K562 (cell line): Measurements from ENCODE around the gene SLC2A2.
"Not testable (repeated sequence)": the region's sequence is repeated elsewhere in the genome, so short reads cannot be mapped to it uniquely, and the experiment has no call there.

Source experiments
- ATF7 ChIP-seq: fragments of 450-650 bp; IDR thresholded peaks from 2 replicates; pipeline ENCODE4 v1.7.1; 2014; ENCODE audit warnings: mild to moderate bottlenecking, moderate library complexity
- BDP1 ChIP-seq: IDR thresholded peaks from 3 replicates; pipeline ENCODE4 v1.6.1; 2011; ENCODE audit not compliant: insufficient read length, insufficient read depth
- EP300 ChIP-seq: IDR thresholded peaks from 2 replicates; pipeline ENCODE4 v1.6.1; 2012; ENCODE audit warnings: low read length, improper control_type of control experiment
- HDAC1 ChIP-seq, 2 experiments: fragments of 450-650 bp; IDR thresholded peaks; 2 replicates each; pipeline ENCODE4 v1.6.1; 2016 to 2017; ENCODE audit warnings: inconsistent platforms in 1 of 2, mild to moderate bottlenecking in 1 of 2, moderate library complexity in 1 of 2
- MTA3 ChIP-seq: fragments of 450-650 bp; formaldehyde crosslinking; IDR thresholded peaks from 2 replicates; pipeline ENCODE4 v1.6.1; 2017; ENCODE audit warnings: mild to moderate bottlenecking, borderline replicate concordance
- OTX1 ChIP-seq: fragments of 450-650 bp; formaldehyde crosslinking; IDR thresholded peaks from 2 replicates; pipeline ENCODE4 v1.4.0; 2022; ENCODE audit warnings: mild to moderate bottlenecking
- POLR2A ChIP-seq: fragments of 450-650 bp; conservative IDR thresholded peaks from 2 replicates; pipeline ENCODE4 v1.6.1; 2016
- TAF1 ChIP-seq: IDR thresholded peaks from 2 replicates; pipeline ENCODE4 v1.6.1; 2011; ENCODE audit warnings: mild to moderate bottlenecking, low read length, moderate library complexity; ENCODE audit not compliant: insufficient read depth, control insufficient read depth, severe bottlenecking; ENCODE audit errors: extremely low read depth
- TF ChIP-seq, protein P1 (sequence below): sonication (generic); formaldehyde crosslinking; IDR thresholded peaks from 2 replicates; pipeline ENCODE4 v1.8.1; 2023; ENCODE audit warnings: mild to moderate bottlenecking, missing genetic modification reagents
- TF ChIP-seq, protein P2 (sequence below): fragments of 450-650 bp; IDR thresholded peaks from 2 replicates; pipeline ENCODE4 v1.6.1; 2018; ENCODE audit not compliant: partially characterized antibody

DNA sequence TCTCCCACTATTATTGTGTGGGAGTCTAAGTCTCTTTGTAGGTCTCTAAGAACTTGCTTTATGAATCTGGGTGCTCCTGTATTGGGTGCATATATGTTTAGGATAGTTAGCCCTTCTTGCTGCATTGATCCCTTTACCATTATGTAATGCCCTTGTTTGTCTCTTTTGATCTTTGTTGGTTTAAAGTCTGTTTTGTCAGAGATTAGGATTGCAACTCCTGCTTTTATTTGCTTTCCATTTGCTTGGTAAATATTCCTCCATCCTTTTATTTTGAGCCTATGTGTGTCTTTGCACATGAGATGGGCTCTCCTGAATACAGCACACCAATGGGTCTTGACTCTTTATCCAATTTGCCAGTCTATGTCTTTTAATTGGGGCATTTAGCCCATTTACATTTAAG, 53.6 kb downstream of the SLC2A2 start:
- TF ChIP-seq MTA3; EP300; TAF1; ATF7; HDAC1 (IDR thresholded peaks at IDR 0.05); POLR2A; OTX1 (CRISPR knock-in tag); BDP1: not testable (repeated sequence)
- TF ChIP-seq, protein P1, sequence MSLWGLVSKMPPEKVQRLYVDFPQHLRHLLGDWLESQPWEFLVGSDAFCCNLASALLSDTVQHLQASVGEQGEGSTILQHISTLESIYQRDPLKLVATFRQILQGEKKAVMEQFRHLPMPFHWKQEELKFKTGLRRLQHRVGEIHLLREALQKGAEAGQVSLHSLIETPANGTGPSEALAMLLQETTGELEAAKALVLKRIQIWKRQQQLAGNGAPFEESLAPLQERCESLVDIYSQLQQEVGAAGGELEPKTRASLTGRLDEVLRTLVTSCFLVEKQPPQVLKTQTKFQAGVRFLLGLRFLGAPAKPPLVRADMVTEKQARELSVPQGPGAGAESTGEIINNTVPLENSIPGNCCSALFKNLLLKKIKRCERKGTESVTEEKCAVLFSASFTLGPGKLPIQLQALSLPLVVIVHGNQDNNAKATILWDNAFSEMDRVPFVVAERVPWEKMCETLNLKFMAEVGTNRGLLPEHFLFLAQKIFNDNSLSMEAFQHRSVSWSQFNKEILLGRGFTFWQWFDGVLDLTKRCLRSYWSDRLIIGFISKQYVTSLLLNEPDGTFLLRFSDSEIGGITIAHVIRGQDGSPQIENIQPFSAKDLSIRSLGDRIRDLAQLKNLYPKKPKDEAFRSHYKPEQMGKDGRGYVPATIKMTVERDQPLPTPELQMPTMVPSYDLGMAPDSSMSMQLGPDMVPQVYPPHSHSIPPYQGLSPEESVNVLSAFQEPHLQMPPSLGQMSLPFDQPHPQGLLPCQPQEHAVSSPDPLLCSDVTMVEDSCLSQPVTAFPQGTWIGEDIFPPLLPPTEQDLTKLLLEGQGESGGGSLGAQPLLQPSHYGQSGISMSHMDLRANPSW (CRISPR knock-in tag) = not testable (repeated sequence)
- TF ChIP-seq, protein P2, sequence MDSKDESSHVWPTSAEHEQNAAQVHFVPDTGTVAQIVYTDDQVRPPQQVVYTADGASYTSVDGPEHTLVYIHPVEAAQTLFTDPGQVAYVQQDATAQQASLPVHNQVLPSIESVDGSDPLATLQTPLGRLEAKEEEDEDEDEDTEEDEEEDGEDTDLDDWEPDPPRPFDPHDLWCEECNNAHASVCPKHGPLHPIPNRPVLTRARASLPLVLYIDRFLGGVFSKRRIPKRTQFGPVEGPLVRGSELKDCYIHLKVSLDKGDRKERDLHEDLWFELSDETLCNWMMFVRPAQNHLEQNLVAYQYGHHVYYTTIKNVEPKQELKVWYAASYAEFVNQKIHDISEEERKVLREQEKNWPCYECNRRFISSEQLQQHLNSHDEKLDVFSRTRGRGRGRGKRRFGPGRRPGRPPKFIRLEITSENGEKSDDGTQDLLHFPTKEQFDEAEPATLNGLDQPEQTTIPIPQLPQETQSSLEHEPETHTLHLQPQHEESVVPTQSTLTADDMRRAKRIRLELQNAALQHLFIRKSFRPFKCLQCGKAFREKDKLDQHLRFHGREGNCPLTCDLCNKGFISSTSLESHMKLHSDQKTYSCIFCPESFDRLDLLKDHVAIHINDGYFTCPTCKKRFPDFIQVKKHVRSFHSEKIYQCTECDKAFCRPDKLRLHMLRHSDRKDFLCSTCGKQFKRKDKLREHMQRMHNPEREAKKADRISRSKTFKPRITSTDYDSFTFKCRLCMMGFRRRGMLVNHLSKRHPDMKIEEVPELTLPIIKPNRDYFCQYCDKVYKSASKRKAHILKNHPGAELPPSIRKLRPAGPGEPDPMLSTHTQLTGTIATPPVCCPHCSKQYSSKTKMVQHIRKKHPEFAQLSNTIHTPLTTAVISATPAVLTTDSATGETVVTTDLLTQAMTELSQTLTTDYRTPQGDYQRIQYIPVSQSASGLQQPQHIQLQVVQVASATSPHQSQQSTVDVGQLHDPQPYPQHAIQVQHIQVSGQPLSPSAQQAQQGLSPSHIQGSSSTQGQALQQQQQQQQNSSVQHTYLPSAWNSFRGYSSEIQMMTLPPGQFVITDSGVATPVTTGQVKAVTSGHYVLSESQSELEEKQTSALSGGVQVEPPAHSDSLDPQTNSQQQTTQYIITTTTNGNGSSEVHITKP = not testable (repeated sequence)
